GM21576 (cell line): ENCODE data around the gene ARFGEF3.
"Not testable (repeated sequence)": the region's sequence is repeated elsewhere in the genome, so short reads cannot be mapped to it uniquely, and the experiment has no call there.

Source experiments
- ATAC-seq: cut with Tn5 transposase; IDR thresholded peaks from one replicate; pipeline ENCODE4 v1.9.1; 2021; ENCODE audit warnings: mild to moderate bottlenecking, moderate library complexity; ENCODE audit not compliant: unreplicated experiment

Gene ARFGEF3

DNA sequence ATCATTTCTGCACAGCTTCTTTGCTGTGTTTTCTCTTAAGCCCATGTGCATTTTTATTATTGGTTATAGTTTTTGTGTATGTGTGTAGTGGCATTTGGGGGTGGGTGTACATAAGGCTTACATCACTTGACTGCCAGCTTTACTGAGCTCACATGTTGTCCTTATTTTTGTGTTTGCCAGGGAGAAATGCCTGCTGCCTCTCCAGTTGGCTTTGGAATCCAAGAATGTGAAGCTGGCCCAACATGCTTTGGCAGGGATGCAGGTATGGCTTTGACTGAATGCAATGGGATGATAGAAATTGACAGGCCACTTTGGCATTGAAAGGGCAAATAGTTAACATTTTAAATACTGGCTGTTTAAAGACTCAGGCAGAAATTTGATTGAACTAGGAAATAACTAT, 45.1 kb downstream of the ARFGEF3 start:
- ATAC-seq: no peak

DNA sequence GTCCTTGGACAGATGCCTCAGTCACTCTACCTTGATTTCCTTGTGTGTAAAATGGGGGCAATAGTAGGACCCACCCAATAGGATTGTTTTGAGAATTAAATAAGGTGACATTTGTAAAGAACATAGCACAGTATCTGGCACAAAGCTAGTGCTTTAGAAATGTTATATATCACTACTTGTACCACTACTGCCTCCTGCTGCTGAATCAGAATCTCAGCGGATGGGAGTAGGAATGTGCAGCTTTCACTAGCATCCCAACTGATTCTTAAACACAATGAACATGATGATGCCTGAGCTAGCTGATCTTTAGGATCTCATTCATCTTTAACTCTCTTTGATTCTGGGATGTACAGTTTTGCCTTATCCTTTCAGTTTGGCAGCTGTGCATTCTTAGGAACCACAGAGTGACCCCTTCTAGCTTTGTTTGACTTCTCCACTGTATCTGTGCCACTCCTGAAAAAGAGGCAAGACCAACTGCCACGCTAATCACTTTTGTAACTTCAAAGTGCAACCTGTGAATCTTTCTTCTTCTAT, 49.4 kb downstream of the ARFGEF3 start:
- no peak for ATAC-seq

DNA sequence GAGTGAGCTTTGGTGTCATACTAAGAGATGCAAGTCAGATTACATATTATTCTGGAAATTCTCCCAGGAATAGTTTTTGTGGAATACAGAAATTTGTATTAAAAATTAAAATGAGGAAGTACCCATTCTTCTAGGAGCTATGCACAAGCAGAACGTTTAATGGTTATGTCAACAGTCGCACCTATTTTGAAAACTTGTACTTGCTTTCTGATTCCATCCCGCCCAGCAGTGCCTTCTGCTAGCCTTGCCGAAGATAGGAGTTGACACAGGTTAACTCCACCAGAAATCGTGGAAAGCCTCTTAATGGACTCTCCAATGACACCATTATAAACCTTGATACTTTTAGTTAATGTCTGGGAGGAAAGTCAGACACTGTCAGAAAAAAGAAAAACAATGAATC, 49.9 kb downstream of the ARFGEF3 start:
- ATAC-seq: no peak

DNA sequence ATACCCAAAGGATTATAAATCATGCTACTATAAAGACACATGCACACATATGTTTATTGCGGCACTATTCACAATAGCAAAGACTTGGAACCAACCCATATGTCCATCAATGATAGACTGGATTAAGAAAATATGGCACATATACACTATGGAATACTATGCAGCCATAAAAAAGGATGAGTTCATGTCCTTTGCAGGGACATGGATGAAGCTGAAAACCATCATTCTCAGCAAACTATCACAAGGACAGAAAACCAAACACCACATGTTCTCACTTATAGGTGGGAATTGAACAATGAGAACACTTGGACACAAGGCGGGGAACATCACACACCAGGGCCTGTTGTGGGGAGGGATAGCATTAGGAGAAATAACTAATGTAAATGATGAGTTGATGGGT, 50.8 kb downstream of the ARFGEF3 start:
- ATAC-seq: not testable (repeated sequence)

DNA sequence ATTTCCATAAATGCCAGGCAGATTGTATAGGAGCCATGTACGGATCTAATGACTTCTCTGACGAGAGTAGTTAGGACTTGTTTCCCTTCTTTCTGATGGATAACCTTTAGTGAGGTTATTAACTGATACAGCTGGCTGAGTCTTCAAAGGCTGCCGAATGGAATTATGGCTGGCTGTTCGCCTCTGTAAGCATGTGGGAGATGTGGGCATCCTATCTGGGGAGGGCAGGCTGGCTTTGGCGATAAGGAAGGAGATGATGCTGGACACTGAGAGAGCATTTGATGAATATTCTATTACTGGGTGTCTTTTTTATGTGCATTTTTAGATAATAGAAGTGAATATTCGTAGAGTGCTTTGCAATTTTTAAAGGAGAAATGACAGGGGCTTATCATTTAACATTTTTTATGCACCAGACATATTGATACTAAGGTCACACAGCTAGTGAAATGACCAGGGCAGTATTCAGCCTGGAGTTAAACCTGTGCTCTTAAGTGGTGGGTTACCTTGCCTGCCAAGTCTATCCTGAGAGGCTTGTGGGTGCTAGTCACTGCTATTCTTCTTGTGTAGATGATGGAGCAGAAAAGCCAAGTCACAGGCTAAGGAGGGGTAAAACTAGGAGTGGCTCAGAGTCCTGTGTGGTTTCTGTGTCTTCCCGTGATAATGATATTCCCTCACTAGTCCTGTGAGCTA, 53.5 kb downstream of the ARFGEF3 start:
- ATAC-seq: no peak

DNA sequence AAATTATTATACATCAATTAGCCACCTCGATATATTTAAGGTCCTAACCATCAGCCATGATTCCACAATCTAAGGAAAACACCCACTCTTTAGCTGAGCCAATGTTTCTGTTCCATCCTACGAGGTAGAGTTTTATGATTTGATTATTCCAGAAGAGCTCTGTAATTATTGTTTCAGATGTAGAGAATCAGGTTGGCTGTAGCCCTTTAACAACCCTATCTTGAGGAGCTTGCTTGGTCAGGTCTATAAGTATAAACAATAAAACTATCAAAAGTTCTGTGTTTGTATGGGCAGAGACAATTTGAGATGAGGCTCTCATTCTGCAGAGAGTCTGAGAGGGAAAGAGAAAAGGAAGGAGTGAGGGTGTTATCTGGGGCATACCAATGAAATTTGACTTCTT, 56.7 kb downstream of the ARFGEF3 start, which contains the start of gene PBOV1:
PBOV1 (minus strand) TSS at position 43 of the 400 bp plus-strand sequence. CDS start 96 bp downstream, outside the sequence.
- ATAC-seq: no peak

DNA sequence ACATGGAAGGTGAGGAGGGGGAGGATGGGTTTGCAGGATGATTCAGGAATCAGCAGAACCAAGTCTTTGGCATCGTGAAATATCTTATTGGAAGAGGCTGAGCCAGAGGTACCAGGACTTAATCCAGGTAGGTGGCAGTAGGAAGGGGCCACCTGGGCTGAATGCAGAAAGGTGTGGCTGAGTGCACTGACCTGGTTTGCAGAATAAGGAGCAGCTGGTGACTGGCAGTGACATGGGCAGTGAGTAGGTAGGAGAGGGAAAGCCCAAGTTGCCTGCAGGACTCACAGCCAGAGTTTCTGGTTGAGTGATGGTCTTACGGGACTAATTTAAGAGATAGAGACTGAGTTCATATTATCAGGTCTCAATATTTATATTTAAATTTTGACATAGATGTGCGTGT, 57.7 kb downstream of the ARFGEF3 start:
- ATAC-seq: no peak

DNA sequence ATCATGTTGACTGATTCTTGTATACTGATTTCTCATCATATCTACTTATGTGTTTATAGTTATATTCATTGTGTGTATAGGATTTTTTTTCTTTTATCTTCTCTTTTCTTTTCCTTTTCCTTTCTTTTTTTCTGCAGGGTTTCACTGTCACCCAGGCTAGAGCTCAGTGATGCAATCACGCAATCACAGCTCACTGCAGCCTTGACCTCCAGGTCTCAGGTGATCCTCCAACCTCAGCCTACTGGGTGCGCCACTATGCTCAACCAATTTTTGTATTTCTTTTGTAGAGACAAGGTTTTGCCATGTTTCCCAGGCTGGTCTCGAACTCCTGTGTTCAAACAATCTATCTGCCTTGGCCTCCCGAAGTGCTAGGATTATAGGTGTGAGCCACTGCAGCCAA, 58.2 kb downstream of the ARFGEF3 start:
- ATAC-seq: no peak

DNA sequence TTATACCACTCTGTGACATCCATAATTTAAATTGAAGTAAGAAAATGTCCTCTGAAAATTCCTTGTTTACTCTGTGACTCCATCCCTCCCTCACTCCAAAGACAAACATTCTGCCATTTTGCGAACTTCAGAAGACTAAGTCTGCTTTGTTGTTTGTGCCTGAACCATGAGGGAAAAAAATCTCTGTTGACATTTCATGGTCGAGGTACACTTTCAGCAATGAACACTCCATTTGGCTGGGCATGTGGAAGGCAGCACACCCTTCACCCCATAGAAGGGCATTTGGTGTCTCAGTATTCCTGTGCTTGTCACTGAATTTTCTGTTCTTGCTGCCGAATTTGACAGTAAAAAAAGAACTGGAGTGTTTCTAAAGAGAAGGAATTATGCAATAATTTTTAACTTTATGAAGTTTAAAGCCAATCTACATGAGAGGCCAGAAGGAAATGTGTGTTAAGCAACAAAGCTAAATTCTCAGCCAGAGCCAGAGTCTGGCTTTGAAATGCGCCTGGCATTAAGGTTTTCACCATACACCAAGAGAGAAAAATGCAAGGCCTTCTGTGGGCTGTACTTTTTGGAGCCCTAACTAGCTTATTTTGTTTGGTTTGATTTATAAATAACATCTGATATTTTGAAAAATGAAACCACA, 61.3 kb downstream of the ARFGEF3 start:
- no peak for ATAC-seq

DNA sequence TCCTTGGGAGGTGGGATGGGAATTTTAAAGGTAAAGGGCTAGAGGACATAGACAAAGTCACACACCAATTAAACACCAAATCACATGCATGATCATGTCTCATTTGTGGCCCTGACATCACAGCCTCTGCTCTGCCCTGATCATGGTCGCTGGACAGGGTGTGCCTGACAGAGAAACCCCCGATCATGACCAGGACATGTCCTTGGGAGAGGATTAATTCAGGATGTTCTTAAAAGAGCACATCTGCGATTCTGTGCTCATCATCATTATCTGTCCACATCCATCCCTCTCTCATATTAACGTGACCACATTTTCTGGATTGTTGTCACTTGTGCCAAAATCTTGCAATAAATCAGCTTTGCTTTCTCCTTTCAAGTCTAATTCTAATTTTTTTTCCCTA, 64.2 kb downstream of the ARFGEF3 start:
- no peak for ATAC-seq

DNA sequence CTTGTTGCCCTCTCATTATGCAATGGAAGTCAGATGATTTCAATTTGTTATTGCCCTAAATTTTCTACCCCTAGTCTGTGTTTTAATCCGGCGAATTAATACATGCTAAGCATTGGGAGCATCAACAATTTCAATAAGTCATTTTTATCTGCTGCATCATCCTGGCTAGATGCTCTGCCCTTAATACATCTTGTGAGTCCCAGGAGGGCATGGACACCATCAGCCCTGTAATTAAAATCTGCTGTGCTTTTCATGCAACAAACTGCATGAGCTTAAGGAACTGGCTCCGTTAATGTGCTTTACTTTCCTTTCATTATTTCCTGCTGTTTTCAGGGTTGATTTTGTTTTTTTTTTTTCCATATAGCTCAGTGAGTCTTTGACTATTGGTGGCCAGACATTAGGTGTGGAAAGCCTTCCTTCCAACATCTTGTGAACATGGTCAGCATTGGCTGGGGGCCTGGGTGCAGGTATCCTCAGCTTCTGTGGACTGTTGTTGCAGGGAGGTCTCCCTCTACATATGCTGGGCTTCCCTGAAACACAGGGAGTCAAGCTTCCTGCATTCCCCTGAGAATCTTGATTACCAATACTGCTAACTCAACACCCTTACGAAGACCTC, 65.1 kb downstream of the ARFGEF3 start:
- ATAC-seq: no peak

DNA sequence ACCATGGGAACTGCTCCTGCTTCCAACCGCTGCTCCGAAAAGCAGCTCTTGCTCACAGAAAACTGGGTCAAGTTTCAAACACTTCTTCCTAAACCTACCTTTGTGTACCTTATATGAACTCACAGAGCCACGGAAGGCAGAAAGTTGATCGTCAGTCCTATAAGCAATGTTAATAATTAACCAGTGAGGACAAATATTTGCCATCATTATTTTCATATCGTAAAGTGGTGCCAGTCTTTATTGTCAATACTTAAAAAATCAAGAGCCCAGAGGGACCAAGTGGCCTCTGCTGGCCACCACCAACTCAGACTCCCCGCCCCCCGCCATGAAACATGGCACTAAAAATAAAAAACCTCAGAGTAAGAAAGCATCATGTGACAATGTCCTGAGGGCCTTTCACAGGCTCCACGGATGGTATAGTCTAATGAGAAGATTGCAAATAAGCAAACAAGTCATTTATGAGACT, 65.6 kb downstream of the ARFGEF3 start:
- no peak for ATAC-seq

DNA sequence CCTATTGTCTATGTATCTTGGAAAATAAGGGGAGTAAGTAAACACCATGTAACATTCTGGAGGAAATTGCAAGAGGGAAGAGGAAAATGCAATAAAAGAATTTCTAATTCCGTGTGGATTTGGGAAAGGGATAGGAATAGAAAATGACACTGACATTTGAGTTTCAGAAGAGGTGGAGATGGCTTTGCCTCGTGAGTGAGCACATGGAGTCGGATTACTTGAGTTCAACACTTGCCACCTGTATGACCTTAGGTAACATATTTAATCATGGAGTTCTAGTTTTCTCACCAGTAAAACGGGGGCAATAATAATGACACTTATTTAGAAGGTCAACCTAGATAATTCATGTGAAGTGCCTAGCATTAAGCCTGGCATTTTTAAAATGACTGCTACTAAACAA, 67.3 kb downstream of the ARFGEF3 start:
- ATAC-seq: no peak

DNA sequence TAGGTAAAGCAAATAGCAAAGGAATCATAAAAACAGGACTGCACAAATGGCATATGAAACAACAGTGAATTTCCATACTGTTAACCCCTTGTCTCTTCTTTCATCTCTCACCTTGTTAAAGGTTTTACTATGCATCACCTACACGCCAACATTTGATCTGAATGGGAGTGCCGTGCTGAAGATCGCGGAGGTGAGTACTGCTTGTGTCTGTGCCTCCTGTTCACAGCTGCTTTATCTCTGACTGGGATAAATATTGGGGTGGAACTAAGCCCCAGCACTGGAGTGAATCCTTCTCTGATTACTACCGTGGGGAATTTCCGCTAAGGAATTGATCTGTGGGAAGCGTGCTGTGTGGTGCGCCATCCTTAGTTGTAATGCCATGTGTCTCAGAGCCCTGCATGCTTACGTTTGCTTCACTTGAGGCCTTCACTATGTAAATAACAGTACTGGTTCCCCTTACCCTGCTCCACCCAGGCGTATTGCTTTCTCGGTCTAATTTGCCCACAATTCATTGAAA, 68.0 kb downstream of the ARFGEF3 start:
- ATAC-seq: no peak

DNA sequence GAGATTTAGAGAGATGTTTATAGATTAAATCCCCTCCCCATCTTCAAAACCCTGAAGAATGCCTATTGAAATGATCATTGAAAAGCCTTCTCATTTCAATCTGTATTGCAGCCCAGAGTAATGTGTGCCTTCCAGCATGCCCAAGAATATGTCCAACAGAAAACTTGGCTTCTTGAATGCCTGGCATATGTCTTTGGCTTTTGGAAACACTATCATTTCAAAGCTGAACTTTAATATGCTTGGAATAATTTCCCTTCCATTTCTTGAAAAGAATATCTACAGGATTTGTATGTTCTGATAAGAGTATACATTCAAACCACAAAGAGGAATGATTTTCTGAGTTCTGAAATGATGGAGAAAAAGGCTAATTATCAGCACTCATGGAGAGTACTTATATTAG, 68.5 kb downstream of the ARFGEF3 start:
- ATAC-seq: no peak

DNA sequence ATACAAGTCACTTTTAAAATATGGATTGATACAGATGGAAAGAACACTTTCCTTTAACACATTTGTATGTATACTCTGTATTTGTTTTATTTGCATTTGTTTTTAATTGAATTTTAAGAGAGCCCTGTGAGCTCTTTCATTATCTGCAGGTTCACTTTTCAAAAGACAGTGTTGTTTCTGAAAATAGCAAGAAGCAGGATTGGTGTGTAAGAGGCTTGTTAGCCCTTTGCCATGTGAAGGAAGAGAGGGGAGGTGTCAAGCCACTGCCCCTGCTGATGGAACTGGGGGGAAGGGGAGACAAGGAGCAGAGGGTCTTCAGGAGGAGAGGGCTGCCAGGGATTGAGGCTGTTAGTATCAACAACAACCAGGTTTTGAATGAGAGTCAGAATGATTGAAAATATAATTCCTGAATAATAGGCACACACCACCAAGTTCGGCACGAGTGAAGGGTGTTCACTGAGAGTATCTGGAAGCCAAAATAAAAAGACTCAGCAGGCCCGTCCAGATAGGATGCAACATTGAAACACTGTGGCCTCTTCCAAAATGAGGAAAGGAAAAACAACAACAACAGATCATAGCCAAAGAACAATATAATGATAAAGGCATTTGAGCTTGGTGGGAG, 69.1 kb downstream of the ARFGEF3 start:
- ATAC-seq: no peak

DNA sequence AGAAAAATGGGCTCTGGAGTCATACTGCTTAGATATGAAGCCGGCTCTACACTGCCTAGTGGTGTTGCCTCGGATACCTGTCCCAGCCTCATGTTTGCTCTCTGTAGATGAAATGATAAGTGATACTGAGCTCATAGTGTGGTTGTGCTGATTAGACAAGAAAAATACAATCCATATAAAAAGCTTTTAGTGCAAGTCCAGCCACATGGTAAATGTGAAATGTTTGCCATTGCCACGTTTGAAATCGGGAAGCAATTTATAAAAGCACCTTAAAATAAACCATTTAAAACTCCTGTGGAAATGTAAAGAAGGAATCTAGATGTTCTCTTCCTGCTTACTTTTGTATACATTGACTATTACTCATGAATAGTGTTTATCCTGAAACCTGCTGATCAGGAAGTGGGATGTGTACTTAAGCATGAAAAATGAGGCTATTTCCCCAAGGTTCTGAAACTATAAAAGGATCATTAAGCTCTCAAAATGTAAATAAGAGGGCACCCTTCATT, 69.7 kb downstream of the ARFGEF3 start:
- no peak for ATAC-seq

DNA sequence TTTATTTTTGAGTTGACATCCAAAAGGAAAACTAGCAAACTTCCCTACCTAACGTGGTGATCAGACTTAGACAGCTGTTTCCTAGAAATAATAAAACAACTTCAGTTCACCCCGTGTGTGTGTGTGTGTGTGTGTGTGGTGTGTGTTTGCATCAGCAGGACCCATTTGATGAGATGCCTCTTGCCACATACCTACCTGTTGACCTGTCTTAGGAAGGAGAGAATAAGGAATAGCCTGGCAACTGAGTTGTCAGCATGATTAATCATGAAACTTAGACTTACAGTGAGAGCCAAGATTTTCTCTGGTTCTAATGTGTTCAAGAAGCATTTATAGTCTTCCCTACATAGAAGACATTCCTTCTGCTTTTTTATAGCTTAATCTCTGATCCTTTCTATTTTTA, 72.6 kb downstream of the ARFGEF3 start:
- ATAC-seq: no peak

DNA sequence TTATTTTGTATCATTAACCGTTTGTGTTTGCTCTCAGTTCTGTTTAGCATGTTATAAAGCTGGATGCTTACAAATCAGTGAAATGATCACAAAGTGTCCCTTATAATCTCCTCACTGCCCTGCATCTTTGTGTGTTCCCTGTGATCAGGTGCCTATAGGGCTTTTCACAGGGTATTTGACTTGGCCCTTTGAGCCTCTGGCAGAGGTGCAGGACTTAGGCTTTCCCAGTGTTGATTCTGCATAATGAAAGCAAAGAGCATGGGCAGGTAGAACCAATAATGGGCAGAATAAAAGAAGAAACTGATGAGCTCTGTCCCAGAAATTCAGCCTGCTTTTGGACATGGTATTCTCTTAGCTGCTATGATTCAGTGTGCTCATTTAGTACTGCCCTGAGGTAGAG, 73.5 kb downstream of the ARFGEF3 start:
- ATAC-seq: no peak

DNA sequence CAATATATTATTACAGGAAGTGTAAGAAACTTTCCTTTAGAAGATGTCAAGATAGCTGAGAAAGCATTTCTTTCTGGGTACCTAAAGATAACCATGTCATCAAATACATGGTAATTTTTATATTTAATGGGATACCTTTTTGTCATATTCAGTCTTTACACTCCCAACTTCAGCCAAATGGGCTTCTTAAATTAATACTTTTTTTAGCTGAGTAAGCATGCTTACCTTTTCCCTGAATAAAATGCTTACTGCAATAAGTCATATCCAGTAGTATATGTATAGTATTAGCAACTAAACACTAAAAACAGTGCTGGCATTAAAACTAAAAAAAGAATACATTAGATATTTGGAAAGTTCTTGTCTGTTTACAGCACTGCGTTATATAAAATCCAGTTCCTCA, 74.0 kb downstream of the ARFGEF3 start:
- no peak for ATAC-seq

DNA sequence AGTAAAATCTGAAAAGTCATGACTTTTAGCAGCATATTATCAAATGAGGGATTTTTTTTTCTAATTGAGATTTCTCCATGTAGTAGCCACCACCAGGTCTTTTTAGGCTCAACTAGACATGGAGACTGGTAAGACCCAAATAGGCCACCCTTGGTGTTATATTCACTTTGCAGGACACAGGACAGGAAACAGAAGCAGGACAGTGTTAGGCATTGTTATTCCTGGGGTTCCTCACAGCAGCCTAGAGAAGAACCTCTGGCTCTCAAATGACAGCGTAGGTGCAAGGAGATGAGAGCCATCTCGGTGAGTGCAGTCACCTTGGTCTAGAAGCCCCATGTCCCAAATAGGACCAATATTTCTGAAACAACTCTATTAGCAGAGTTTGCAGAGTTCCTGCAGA, 75.7 kb downstream of the ARFGEF3 start:
- no peak for ATAC-seq
